Calu3 (cell line): Measurements from ENCODE around the gene OR2A2. TPM values are rescaled to one million over a fixed set of nuclear protein-coding genes. Genes with fewer than 3 reads are reported as not detected.
"Not testable (repeated sequence)": the region's sequence is repeated elsewhere in the genome, so short reads cannot be mapped to it uniquely, and the experiment has no call there.

Source experiments
- BruUV-seq: library from RNA; stranded (reverse); fragments of 400-500 nt; replicated peaks from 2 replicates; lab custom pipeline; 2021; lab: Mats Ljungman, UMichigan
- CTCF ChIA-PET: fragments of 300-600 bp; sonication (Branson Sonifier 250); formaldehyde crosslinking; loops from one replicate; lab custom pipeline; 2022; ENCODE audit warnings: antibody characterized with exemption; lab: Charles Lee
- DNase-seq: peaks from one replicate; pipeline ENCODE4 v3.0.0; 2022
- H3K27ac Mint-ChIP-seq: one replicate; pipeline ENCODE4 v1.8.0; 2022; ENCODE audit warnings: mixed read lengths; ENCODE audit not compliant: unreplicated experiment
- H3K27me3 Mint-ChIP-seq: one replicate; pipeline ENCODE4 v1.8.0; 2022; ENCODE audit warnings: mixed read lengths; ENCODE audit not compliant: unreplicated experiment
- H3K36me3 Mint-ChIP-seq: one replicate; pipeline ENCODE4 v1.8.0; 2022; ENCODE audit warnings: mild to moderate bottlenecking, moderate library complexity, mixed read lengths; ENCODE audit not compliant: insufficient read depth, unreplicated experiment
- H3K4me1 Mint-ChIP-seq: one replicate; pipeline ENCODE4 v1.8.0; 2022; ENCODE audit warnings: mild to moderate bottlenecking, low read depth, mixed read lengths; ENCODE audit not compliant: unreplicated experiment
- H3K4me3 Mint-ChIP-seq: one replicate; pipeline ENCODE4 v1.8.0; 2022; ENCODE audit warnings: mild to moderate bottlenecking, low read depth, moderate library complexity, mixed read lengths; ENCODE audit not compliant: unreplicated experiment
- H3K9me3 Mint-ChIP-seq: one replicate; pipeline ENCODE4 v1.8.0; 2022; ENCODE audit warnings: low read depth, mixed read lengths; ENCODE audit not compliant: unreplicated experiment
- intact Hi-C: fragments of 100-400 bp; cut with micrococcal nuclease; formaldehyde crosslinking; loops from one replicate; pipeline ENCODE4 v1.10.0; 2022; ENCODE audit not compliant: unreplicated experiment
- total RNA-seq: library from RNA; stranded (reverse); gene quantifications from 2 replicates; pipeline ENCODE4 v1.2.3, GENCODE V29; 2022
- TF ChIP-seq, protein P1 (sequence below): fragments of 200-600 bp; IDR thresholded peaks from one replicate; pipeline ENCODE4 v1.8.0; 2022; ENCODE audit warnings: antibody characterized with exemption; ENCODE audit not compliant: unreplicated experiment

The OR2A2 gene
- total RNA-seq, 1 experiment from 2014 or later = not detected

DNA sequence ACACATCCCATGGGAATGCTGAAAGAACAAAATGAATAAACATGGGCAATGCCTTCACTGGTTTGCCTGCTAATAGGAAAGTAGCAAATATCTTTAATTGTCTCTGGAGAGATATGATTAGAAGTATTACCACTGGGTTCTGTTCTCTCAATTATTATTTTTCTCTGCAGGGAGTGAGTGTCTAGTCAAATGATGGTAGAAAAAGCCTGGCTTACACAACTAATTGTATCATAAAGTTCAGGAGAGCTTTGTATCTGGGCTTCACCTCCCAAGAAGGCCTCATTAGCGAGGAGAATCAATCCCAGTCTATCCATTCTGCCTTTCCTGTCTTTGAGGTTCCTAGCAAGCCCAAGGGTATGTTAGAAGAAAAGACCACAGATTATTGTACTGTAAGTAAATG, 13.5 kb downstream of the OR2A2 start, which contains the start of gene OR2A14:
OR2A14 (plus strand) TSS at position 301 of the 400 bp plus-strand sequence. CDS start 5,937 bp downstream, outside the sequence.
- TF ChIP-seq, protein P1, sequence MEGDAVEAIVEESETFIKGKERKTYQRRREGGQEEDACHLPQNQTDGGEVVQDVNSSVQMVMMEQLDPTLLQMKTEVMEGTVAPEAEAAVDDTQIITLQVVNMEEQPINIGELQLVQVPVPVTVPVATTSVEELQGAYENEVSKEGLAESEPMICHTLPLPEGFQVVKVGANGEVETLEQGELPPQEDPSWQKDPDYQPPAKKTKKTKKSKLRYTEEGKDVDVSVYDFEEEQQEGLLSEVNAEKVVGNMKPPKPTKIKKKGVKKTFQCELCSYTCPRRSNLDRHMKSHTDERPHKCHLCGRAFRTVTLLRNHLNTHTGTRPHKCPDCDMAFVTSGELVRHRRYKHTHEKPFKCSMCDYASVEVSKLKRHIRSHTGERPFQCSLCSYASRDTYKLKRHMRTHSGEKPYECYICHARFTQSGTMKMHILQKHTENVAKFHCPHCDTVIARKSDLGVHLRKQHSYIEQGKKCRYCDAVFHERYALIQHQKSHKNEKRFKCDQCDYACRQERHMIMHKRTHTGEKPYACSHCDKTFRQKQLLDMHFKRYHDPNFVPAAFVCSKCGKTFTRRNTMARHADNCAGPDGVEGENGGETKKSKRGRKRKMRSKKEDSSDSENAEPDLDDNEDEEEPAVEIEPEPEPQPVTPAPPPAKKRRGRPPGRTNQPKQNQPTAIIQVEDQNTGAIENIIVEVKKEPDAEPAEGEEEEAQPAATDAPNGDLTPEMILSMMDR = no peak
- CTCF ChIA-PET = no interaction called here
- H3K4me1 Mint-ChIP-seq = no peaks in the 10 kb centered on the region
- no TSS peak for BruUV-seq
- no peak for DNase-seq
- H3K36me3 Mint-ChIP-seq = no peaks in the 10 kb centered on the region
- H3K4me3 Mint-ChIP-seq = no peak within 1 kb of the TSS
- no peaks in the 10 kb centered on the region for H3K27me3 Mint-ChIP-seq
- H3K27ac Mint-ChIP-seq = no peak within 1 kb of the TSS
- intact Hi-C loops = no loop called here
- H3K9me3 Mint-ChIP-seq = peaks cover 2% of the 10 kb centered on the region

- DNase-seq = peak; percentile 94
- TF ChIP-seq, protein P1 = peak; percentile 90
- H3K4me3 Mint-ChIP-seq = no peak overlapping the region
- BruUV-seq = no TSS peak
- CTCF ChIA-PET = interaction anchor here (0.6 to 1.8 kb wide), 9 partner anchors 11 to 391 kb away, joined by 3 to 16 read pairs (median 4); partner anchors contain the start of gene TCAF1
- H3K4me1 Mint-ChIP-seq = no peaks in the 10 kb centered on the region
- H3K9me3 Mint-ChIP-seq = no peaks in the 10 kb centered on the region
- H3K27me3 Mint-ChIP-seq = no peaks in the 10 kb centered on the region
- H3K36me3 Mint-ChIP-seq = no peaks in the 10 kb centered on the region
- no peak overlapping the region for H3K27ac Mint-ChIP-seq
- intact Hi-C loops = loop anchor here (5.0 kb wide), 3 partner anchors 101 to 391 kb away; partner anchors contain the start of gene TCAF1
Measured at GRCh38 chr7:144127714-144128334, 18.4 kb downstream of the OR2A2 start.

DNA sequence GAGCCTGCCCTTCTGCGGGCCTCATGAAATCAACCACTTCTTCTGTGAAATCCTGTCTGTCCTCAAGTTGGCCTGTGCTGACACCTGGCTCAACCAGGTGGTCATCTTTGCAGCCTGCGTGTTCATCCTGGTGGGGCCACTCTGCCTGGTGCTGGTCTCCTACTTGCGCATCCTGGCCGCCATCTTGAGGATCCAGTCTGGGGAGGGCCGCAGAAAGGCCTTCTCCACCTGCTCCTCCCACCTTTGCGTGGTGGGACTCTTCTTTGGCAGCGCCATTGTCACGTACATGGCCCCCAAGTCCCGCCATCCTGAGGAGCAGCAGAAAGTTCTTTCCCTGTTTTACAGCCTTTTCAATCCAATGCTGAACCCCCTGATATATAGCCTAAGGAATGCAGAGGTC, 20.2 kb downstream of the OR2A2 start:
- DNase-seq, H3K4me1 Mint-ChIP-seq, H3K27me3 Mint-ChIP-seq, H3K4me3 Mint-ChIP-seq, BruUV-seq, H3K36me3 Mint-ChIP-seq, H3K9me3 Mint-ChIP-seq, CTCF ChIA-PET, H3K27ac Mint-ChIP-seq: not testable (repeated sequence)
- intact Hi-C loops = loop anchor here (5.0 kb wide), 3 partner anchors 102 to 392 kb away; partner anchors contain the start of gene TCAF1

GRCh38 chr7:144130730-144131129, 21.3 kb downstream of the OR2A2 start:
- Mint-ChIP-seq H3K9me3 (no peaks in the 10 kb centered on the region), H3K4me3 (no peak overlapping the region), H3K36me3 (no peaks in the 10 kb centered on the region), H3K4me1 (no peaks in the 10 kb centered on the region), H3K27me3 (no peaks in the 10 kb centered on the region), H3K27ac (no peak overlapping the region)
- CTCF ChIA-PET = no interaction called here
- TF ChIP-seq, protein P1 = no peak
- intact Hi-C loops = no loop called here
- DNase-seq = no peak
- BruUV-seq = no TSS peak

DNA sequence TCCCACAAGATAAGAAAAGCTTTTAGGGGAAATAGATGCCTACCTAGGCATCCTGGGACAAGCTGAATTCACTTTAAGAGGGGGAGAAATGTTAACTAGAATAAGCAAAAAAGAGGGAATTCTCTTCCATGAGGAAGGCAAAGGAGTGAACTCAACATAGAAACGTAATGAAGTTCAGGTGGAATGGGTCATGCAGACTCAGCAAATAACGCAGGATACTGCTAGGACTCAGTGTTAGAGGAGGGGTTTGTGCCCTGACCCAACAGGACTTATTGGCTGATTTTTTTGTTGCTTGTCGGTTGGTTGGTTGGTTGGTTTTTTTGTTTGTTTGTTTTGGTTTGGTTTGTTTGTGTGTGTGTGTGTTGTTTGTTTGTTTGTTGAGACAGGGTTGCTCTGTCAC, 22.9 kb downstream of the OR2A2 start:
- DNase-seq = no peak
- intact Hi-C loops = no loop called here
- Mint-ChIP-seq H3K4me1 (no peaks in the 10 kb centered on the region), H3K9me3 (no peaks in the 10 kb centered on the region), H3K4me3 (no peak overlapping the region), H3K27ac (no peak overlapping the region), H3K27me3 (no peaks in the 10 kb centered on the region), H3K36me3 (no peaks in the 10 kb centered on the region)
- TF ChIP-seq, protein P1 = no peak
- no TSS peak for BruUV-seq
- CTCF ChIA-PET = no interaction called here
